NCI-H82 treated with DMSO at 0.1 percent for 48 hours (cell line): Measurements from ENCODE around the gene UNC13D.
"Not testable (repeated sequence)": the region's sequence is repeated elsewhere in the genome, so short reads cannot be mapped to it uniquely, and the experiment has no call there.

Experiments
- DNase-seq: peaks from one replicate; lab custom pipeline; 2025; ENCODE audit not compliant: unreplicated experiment; lab: John Stamatoyannopoulos, UW

UNC13D gene

GRCh38 chr17:75853433-75853832, 9.2 kb upstream of the UNC13D start:
- no peak for DNase-seq

GRCh38 chr17:75851693-75851991, 7.4 kb upstream of the UNC13D start:
- not testable (repeated sequence) for DNase-seq

GRCh38 chr17:75850928-75851692, 6.9 kb upstream of the UNC13D start:
- no peak for DNase-seq

GRCh38 chr17:75849724-75850123, 5.5 kb upstream of the UNC13D start:
- no peak for DNase-seq

- DNase-seq, result no peak
These were observed 5.1 kb upstream of the UNC13D start for GRCh38 chr17:75849279-75849646.

- DNase-seq, result peak; percentile 57
These were observed 4.5 kb upstream of the UNC13D start for GRCh38 chr17:75848523-75849278.

GRCh38 chr17:75847614-75848522, 3.7 kb upstream of the UNC13D start:
- no peak for DNase-seq

- no peak for DNase-seq
These were observed 2.7 kb upstream of the UNC13D start for GRCh38 chr17:75846692-75847613.

GRCh38 chr17:75845933-75846691, 1.9 kb upstream of the UNC13D start:
- no peak for DNase-seq

GRCh38 chr17:75845058-75845711, 981 bp upstream of the UNC13D start:
- DNase-seq, result peak; percentile 48

GRCh38 chr17:75844530-75845057, 390 bp upstream of the UNC13D start:
- no peak for DNase-seq

- no peak for DNase-seq
These were observed 1.1 kb downstream of the UNC13D start for GRCh38 chr17:75842963-75843576.

- DNase-seq, result no peak
These were observed 1.8 kb downstream of the UNC13D start for GRCh38 chr17:75842411-75842810.

- DNase-seq, result no peak
These were observed 3.4 kb downstream of the UNC13D start for GRCh38 chr17:75840799-75841164.

- no peak for DNase-seq
These were observed 4.0 kb downstream of the UNC13D start for GRCh38 chr17:75839942-75840798.

GRCh38 chr17:75838410-75838809, 5.8 kb downstream of the UNC13D start:
- DNase-seq, result no peak

GRCh38 chr17:75837899-75838298, 6.3 kb downstream of the UNC13D start:
- no peak for DNase-seq

GRCh38 chr17:75836605-75837004, 7.6 kb downstream of the UNC13D start:
- no peak for DNase-seq
